ENCODE results near the gene SMIM44. TPM values are rescaled to one million over a fixed set of nuclear protein-coding genes. Genes with fewer than 3 reads are reported as not detected.

The SMIM44 gene
- total RNA-seq, 1 donor from 2014 or later: not detected

DNA sequence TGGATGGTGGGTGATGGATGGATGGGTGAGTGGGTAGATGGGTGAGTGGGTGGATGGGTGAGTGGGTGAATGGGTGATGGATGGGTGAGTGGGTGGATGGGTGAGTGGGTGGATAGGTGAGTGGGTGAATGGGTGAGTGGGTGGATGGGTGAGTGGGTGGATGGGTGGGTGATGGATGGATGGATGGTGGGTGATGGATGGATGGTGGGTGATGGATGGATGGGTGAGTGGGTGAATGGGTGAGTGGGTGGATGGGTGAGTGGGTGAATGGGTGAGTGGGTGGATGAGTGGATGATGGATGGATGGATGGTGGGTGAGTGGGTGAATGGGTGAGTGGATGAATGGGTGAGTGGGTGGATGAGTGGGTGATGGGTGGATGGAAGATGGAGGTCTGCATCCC lies 5.7 kb downstream of the SMIM44 start:
- TF ChIP-seq, protein P1, sequence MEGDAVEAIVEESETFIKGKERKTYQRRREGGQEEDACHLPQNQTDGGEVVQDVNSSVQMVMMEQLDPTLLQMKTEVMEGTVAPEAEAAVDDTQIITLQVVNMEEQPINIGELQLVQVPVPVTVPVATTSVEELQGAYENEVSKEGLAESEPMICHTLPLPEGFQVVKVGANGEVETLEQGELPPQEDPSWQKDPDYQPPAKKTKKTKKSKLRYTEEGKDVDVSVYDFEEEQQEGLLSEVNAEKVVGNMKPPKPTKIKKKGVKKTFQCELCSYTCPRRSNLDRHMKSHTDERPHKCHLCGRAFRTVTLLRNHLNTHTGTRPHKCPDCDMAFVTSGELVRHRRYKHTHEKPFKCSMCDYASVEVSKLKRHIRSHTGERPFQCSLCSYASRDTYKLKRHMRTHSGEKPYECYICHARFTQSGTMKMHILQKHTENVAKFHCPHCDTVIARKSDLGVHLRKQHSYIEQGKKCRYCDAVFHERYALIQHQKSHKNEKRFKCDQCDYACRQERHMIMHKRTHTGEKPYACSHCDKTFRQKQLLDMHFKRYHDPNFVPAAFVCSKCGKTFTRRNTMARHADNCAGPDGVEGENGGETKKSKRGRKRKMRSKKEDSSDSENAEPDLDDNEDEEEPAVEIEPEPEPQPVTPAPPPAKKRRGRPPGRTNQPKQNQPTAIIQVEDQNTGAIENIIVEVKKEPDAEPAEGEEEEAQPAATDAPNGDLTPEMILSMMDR (conservative IDR thresholded peaks at IDR 0.05): no peak
- no peak overlapping the region for H3K27ac Mint-ChIP-seq (ENCODE audit: unreplicated experiment)
- no peak overlapping the region for H3K4me3 Mint-ChIP-seq
- H3K9me3 Mint-ChIP-seq: no peaks in the 10 kb centered on the region
- no peaks in the 10 kb centered on the region for H3K4me1 Mint-ChIP-seq
- H3K36me3 Mint-ChIP-seq (ENCODE audit: low read depth): no peaks in the 10 kb centered on the region
- DNase-seq (ENCODE audit: low read depth, low spot score): no peak
- peaks cover 32% of the 10 kb centered on the region for H3K27me3 Mint-ChIP-seq (ENCODE audit: low read depth)

DNA sequence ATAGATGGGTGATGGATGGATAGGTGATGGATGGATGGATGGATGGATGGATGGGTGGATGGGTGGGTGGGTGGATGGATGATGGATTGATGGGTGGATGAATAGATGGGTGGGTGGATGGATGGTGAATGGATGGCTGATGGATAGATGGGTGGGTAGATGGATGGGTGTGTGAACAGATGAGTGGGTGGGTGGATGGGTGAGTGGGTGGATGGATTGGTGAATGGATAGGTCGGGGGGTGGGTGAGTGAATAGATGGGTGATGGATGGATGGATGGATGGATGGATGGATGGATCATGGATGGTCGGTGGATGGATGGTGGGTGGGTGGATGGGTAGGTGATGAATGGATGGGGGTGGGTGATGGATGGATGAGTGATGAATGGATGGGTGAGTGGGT lies 6.4 kb downstream of the SMIM44 start:
- no peak for DNase-seq (ENCODE audit: low read depth, low spot score)
- Mint-ChIP-seq H3K27me3 (ENCODE audit: low read depth) (peaks cover 30% of the 10 kb centered on the region), H3K4me3 (no peak overlapping the region), H3K4me1 (no peaks in the 10 kb centered on the region), H3K36me3 (ENCODE audit: low read depth) (no peaks in the 10 kb centered on the region), H3K27ac (ENCODE audit: unreplicated experiment) (no peak overlapping the region), H3K9me3 (no peaks in the 10 kb centered on the region)
- TF ChIP-seq, protein P1 (conservative IDR thresholded peaks at IDR 0.05): no peak

DNA sequence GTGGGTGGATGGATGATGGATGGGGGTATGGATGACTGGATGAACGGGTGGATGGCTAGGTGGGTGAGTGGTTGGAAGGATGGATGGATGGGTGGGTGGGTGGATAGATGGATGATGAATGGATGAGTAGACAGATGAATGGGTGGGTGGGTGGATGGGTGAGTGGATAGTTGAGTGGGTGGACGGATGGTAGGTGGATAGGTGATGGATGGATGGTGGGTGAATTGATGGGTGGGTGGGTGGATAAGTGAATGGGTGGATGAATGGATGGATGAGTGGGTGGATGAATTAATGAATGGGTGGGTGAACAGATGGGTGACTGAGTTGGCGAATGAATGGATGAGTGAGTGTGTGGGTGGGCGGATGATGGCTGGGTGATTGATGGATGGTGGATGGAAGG lies 7.8 kb downstream of the SMIM44 start:
- Mint-ChIP-seq H3K4me1 (no peaks in the 10 kb centered on the region), H3K9me3 (no peaks in the 10 kb centered on the region), H3K27ac (ENCODE audit: unreplicated experiment) (no peak overlapping the region), H3K4me3 (no peak overlapping the region), H3K36me3 (ENCODE audit: low read depth) (no peaks in the 10 kb centered on the region), H3K27me3 (ENCODE audit: low read depth) (peaks cover 29% of the 10 kb centered on the region)
- TF ChIP-seq, protein P1 (conservative IDR thresholded peaks at IDR 0.05): no peak
- no peak for DNase-seq (ENCODE audit: low read depth, low spot score)

DNA sequence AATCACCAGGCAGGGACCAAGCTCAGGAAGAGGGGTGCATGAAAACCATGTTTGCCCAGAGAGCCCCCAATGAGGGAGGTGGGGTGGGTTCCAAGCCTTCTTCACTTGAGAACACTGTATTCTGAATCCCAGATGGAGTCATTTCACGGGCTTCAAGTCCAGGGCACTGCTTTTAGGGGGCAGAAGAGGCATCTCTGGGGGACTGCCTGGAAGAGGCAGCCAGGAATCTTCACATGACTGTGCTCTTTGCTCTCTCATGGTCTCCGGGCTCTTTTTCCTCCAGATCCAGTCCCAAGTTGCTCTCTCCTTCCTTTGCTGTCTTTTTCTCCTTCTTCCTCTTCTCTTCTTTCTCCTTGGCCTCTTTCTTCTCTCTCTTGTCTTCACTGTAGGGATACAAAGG lies 8.6 kb downstream of the SMIM44 start:
- H3K36me3 Mint-ChIP-seq (ENCODE audit: low read depth): no peaks in the 10 kb centered on the region
- H3K27ac Mint-ChIP-seq (ENCODE audit: unreplicated experiment): no peak overlapping the region
- no peaks in the 10 kb centered on the region for H3K9me3 Mint-ChIP-seq
- DNase-seq (ENCODE audit: low read depth, low spot score): no peak
- no peaks in the 10 kb centered on the region for H3K4me1 Mint-ChIP-seq
- H3K4me3 Mint-ChIP-seq: no peak overlapping the region
- peaks cover 38% of the 10 kb centered on the region for H3K27me3 Mint-ChIP-seq (ENCODE audit: low read depth)
- TF ChIP-seq, protein P1 (conservative IDR thresholded peaks at IDR 0.05): no peak

DNA sequence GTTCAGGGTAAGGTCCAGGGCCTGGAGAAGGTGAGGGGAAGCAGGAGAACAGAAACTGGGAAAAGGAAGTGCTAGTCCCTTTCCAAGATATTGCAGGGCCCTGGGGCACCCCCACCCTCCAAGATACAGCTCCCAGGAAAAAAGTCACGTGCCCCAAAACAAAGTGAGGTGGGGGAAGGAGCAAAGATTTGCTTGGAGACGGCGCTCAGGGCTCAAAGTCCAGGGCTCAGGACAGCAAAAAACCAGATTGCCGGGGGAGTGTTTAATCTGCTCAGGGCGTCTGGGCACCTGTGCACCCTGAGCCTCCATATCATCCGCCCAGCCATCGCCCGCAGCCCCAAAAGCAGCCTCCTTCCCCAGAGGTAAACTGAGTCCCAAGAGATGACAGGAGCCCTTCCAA lies 9.2 kb downstream of the SMIM44 start:
- TF ChIP-seq, protein P1 (conservative IDR thresholded peaks at IDR 0.05): no peak
- Mint-ChIP-seq H3K27me3 (ENCODE audit: low read depth) (peaks cover 44% of the 10 kb centered on the region), H3K9me3 (no peaks in the 10 kb centered on the region), H3K36me3 (ENCODE audit: low read depth) (no peaks in the 10 kb centered on the region), H3K27ac (ENCODE audit: unreplicated experiment) (no peak overlapping the region), H3K4me1 (no peaks in the 10 kb centered on the region), H3K4me3 (no peak overlapping the region)
- DNase-seq (ENCODE audit: low read depth, low spot score): no peak

Data from neural crest cell (in vitro differentiated cells).